H9 (cell line): ENCODE measurements around the gene KCTD2. TPM values are rescaled to one million over a fixed set of nuclear protein-coding genes. Genes with fewer than 3 reads are reported as not detected.

ENCODE experiments used
- DNase-seq: peaks from one replicate; pipeline ENCODE4 v3.0.0-alpha.2; 2017
- H2AFZ ChIP-seq: one replicate; pipeline ENCODE4 v1.6.1; 2013; ENCODE audit warnings: mild to moderate bottlenecking, low read length, control low read depth, moderate library complexity
- H2AK5ac ChIP-seq: 2 replicates; pipeline ENCODE4 v1.6.1; 2013; ENCODE audit warnings: low read length, control low read depth, mixed read lengths; ENCODE audit not compliant: insufficient read length
- H2BK120ac ChIP-seq: one replicate; pipeline ENCODE4 v1.6.1; 2013; ENCODE audit warnings: low read depth, mild to moderate bottlenecking, low read length, control low read depth, inconsistent platforms; ENCODE audit not compliant: poor library complexity, severe bottlenecking
- H2BK12ac ChIP-seq: 2 replicates; pipeline ENCODE4 v1.6.1; 2013; ENCODE audit warnings: low read length, control low read depth, mixed read lengths, low read depth; ENCODE audit not compliant: insufficient read length
- H2BK15ac ChIP-seq: 2 replicates; pipeline ENCODE4 v1.6.1; 2013; ENCODE audit warnings: low read depth, low read length, control low read depth
- H2BK20ac ChIP-seq: one replicate; pipeline ENCODE4 v1.6.1; 2013; ENCODE audit warnings: low read depth, mild to moderate bottlenecking, low read length, control low read depth, inconsistent platforms; ENCODE audit not compliant: poor library complexity, severe bottlenecking
- H2BK5ac ChIP-seq: 2 replicates; pipeline ENCODE4 v1.6.1; 2013; ENCODE audit warnings: low read length, control low read depth, mixed read lengths; ENCODE audit not compliant: insufficient read length
- H3K14ac ChIP-seq: 2 replicates; pipeline ENCODE4 v1.6.1; 2013; ENCODE audit warnings: low read length, control low read depth; ENCODE audit not compliant: insufficient read depth
- H3K18ac ChIP-seq: 2 replicates; pipeline ENCODE4 v1.6.1; 2013; ENCODE audit warnings: low read depth, mild to moderate bottlenecking, mixed read lengths, low read length, control low read depth; ENCODE audit not compliant: insufficient read length
- H3K23ac ChIP-seq: 2 replicates; pipeline ENCODE4 v1.6.1; 2013; ENCODE audit warnings: low read length, control low read depth, mixed read lengths, low read depth; ENCODE audit not compliant: insufficient read length
- H3K23me2 ChIP-seq: 2 replicates; pipeline ENCODE4 v1.6.1; 2013; ENCODE audit warnings: low read depth, mild to moderate bottlenecking, mixed read lengths, low read length, control low read depth; ENCODE audit not compliant: insufficient read length, poor library complexity, severe bottlenecking
- H3K27ac ChIP-seq: 2 replicates; pipeline ENCODE4 v1.5.1; 2013; ENCODE audit warnings: low read length, control low read depth, mixed read lengths, low read depth; ENCODE audit not compliant: insufficient read length
- H3K27me3 ChIP-seq: 2 replicates; pipeline ENCODE4 v1.6.1; 2013; ENCODE audit warnings: low read length, control low read depth, inconsistent platforms; ENCODE audit not compliant: insufficient read depth
- H3K4ac ChIP-seq: 2 replicates; pipeline ENCODE4 v1.6.1; 2013; ENCODE audit warnings: low read depth, mild to moderate bottlenecking, control low read depth, inconsistent platforms, low read length, moderate library complexity
- H3K4me1 ChIP-seq: 2 replicates; pipeline ENCODE4 v1.6.1; 2013; ENCODE audit warnings: low read length, control low read depth, inconsistent platforms; ENCODE audit not compliant: insufficient read depth
- H3K4me2 ChIP-seq: 2 replicates; pipeline ENCODE4 v1.6.1; 2013; ENCODE audit warnings: low read length, control low read depth, mixed read lengths; ENCODE audit not compliant: insufficient read length, insufficient read depth
- H3K56ac ChIP-seq: 2 replicates; pipeline ENCODE4 v1.6.1; 2013; ENCODE audit warnings: low read depth, mild to moderate bottlenecking, mixed read lengths, low read length, control low read depth; ENCODE audit not compliant: insufficient read length
- H3K79me1 ChIP-seq: 2 replicates; pipeline ENCODE4 v1.6.1; 2013; ENCODE audit warnings: low read depth, mild to moderate bottlenecking, moderate library complexity, low read length, control low read depth, inconsistent platforms; ENCODE audit not compliant: insufficient read depth, poor library complexity, severe bottlenecking
- H3K79me2 ChIP-seq: 2 replicates; pipeline ENCODE4 v1.6.1; 2013; ENCODE audit warnings: low read length, control low read depth, inconsistent platforms; ENCODE audit not compliant: insufficient read depth
- H3K9ac ChIP-seq: 2 replicates; pipeline ENCODE4 v1.6.1; 2013; ENCODE audit warnings: low read length, control low read depth, mixed read lengths; ENCODE audit not compliant: insufficient read length; ENCODE audit errors: extremely low read depth
- H3K9me3 ChIP-seq: one replicate; pipeline ENCODE4 v1.6.1; 2013; ENCODE audit warnings: low read depth, low read length, inconsistent platforms; ENCODE audit not compliant: control insufficient read depth
- H3T11ph ChIP-seq: one replicate; pipeline ENCODE4 v1.6.1; 2013; ENCODE audit warnings: mild to moderate bottlenecking, low read length, control low read depth, inconsistent platforms
- H4K20me1 ChIP-seq: one replicate; pipeline ENCODE4 v1.6.1; 2013; ENCODE audit not compliant: control insufficient read depth, insufficient read length, insufficient read depth
- H4K5ac ChIP-seq: 2 replicates; pipeline ENCODE4 v1.6.1; 2013; ENCODE audit warnings: low read depth, mild to moderate bottlenecking, mixed read lengths, low read length, control low read depth; ENCODE audit not compliant: insufficient read length
- H4K8ac ChIP-seq: replicated peaks from 2 replicates; pipeline ENCODE4 v1.6.1; 2013; ENCODE audit warnings: low read length, control low read depth, mixed read lengths, low read depth; ENCODE audit not compliant: insufficient read length
- H4K91ac ChIP-seq: 2 replicates; pipeline ENCODE4 v1.6.1; 2013; ENCODE audit warnings: low read depth, mild to moderate bottlenecking, moderate library complexity, mixed read lengths, low read length, control low read depth; ENCODE audit not compliant: insufficient read length
- H3K27ac Mint-ChIP-seq, 3 experiments: 2 replicates in 2 of 3; 3 replicates in 1 of 3; pipeline ENCODE4 v1.8.0; 2020 to 2021; ENCODE audit warnings: mixed read lengths in 3 of 3, mild to moderate bottlenecking in 1 of 3, moderate library complexity in 1 of 3
- H3K27me3 Mint-ChIP-seq: 2 replicates; pipeline ENCODE4 v1.8.0; 2021; ENCODE audit warnings: low read depth, mild to moderate bottlenecking, moderate library complexity, mixed read lengths
- H3K36me3 Mint-ChIP-seq, 3 experiments: 2 replicates in 2 of 3; 3 replicates in 1 of 3; pipeline ENCODE4 v1.8.0; 2020 to 2021; ENCODE audit warnings: low read depth in 3 of 3, mixed read lengths in 3 of 3; ENCODE audit not compliant: insufficient read depth in 1 of 3
- H3K4me1 Mint-ChIP-seq, 2 experiments: 2 replicates each; pipeline ENCODE4 v1.8.0; 2020; ENCODE audit warnings: mixed read lengths in 2 of 2
- H3K4me3 Mint-ChIP-seq, 2 experiments: 2 replicates in 1 of 2; 3 replicates in 1 of 2; pipeline ENCODE4 v1.8.0; 2020 to 2021; ENCODE audit warnings: mild to moderate bottlenecking in 2 of 2, mixed read lengths in 2 of 2, moderate library complexity in 1 of 2
- H3K9me3 Mint-ChIP-seq, 2 experiments: 2 replicates in 1 of 2; 3 replicates in 1 of 2; pipeline ENCODE4 v1.8.0; 2020; ENCODE audit warnings: mild to moderate bottlenecking in 2 of 2, mixed read lengths in 2 of 2, moderate library complexity in 1 of 2
- CTCF ChIP-seq: fragments of 200-600 bp; sonication (generic); conservative IDR thresholded peaks from 3 replicates; pipeline ENCODE4 v1.8.0; 2021; ENCODE audit warnings: antibody characterized with exemption, mild to moderate bottlenecking
- WGBS: extraction: QIAGEN DNeasy Blood & Tissue Kit; methylation state at CpG from one replicate; pipeline ENCODE4 v1.1.7; 2013; ENCODE audit warnings: missing lambda C conversion rate, low lambda C conversion rate, mixed read lengths; ENCODE audit not compliant: insufficient read length; ENCODE audit errors: extremely low coverage; 5-methylcytosine and 5-hydroxymethylcytosine counted together
- total RNA-seq: library from RNA; stranded (reverse); gene quantifications from 2 replicates; pipeline ENCODE4 v1.2.1, GENCODE V29; 2021

Gene KCTD2
- total RNA-seq, 1 experiment from 2014 or later: 40.1 TPM

DNA sequence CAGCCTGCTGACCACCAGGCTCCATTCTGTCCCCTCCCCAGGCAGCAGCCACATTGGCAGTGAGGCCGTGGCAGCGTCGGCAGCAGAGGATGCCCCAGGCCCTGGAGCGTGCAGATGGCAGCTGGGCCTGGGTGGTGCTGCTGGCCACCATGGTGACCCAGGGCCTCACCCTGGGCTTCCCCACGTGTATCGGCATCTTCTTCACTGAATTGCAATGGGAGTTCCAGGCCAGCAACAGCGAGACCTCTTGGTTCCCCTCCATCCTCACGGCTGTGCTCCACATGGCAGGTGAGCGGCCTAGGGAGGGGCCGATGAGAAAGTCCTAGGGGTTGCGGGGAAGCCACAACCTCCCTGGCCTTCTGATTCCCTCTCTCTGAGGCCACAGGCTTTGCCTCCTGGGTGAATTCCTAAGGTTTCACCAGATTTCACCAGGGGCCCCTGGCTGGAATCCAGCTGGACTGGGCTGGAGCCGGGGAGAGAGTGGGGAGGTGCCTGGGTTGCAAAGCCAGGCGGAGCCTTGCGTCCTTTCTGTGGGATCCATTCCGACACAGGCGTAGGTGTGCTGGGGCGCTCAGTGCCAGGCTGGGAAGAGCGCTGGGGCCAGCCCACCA, 46.6 kb downstream of the KCTD2 start:
- Histone ChIP-seq H3K14ac (no peak overlapping the region), H3K56ac (no peak overlapping the region), H4K91ac (no peak overlapping the region), H2AFZ (no peak overlapping the region), H2AK5ac (no peak overlapping the region), H3K9me3 (no peaks in the 10 kb centered on the region), H3K79me2 (no peaks in the 10 kb centered on the region; the same call in 1 of the 2 replicates), H2BK12ac (no peak overlapping the region), H3K4ac (no peak overlapping the region), H3K27ac (no peak overlapping the region), H3K4me1 (peaks cover 5% of the 10 kb centered on the region; the same call in 1 of the 2 replicates), H2BK20ac (no peak overlapping the region), H3T11ph (no peak overlapping the region), H3K79me1 (no peaks in the 10 kb centered on the region), H3K27me3 (no peaks in the 10 kb centered on the region), H2BK15ac (no peak overlapping the region), H2BK5ac (no peak overlapping the region), H4K20me1 (no peaks in the 10 kb centered on the region), H3K23ac (no peak overlapping the region), H4K8ac (no peak overlapping the region), H3K18ac (no peak overlapping the region), H4K5ac (no peak overlapping the region), H3K23me2 (no peaks in the 10 kb centered on the region), H3K4me2 (no peak overlapping the region), H2BK120ac (no peak overlapping the region), H3K9ac (no peak overlapping the region)
- TF ChIP-seq CTCF: no peak
- no peaks in the 10 kb centered on the region for H3K27me3 Mint-ChIP-seq
- no peak for DNase-seq
- H3K4me1 Mint-ChIP-seq: peaks cover 34 to 39% of the 10 kb centered on the region in 2 experiments
- H3K36me3 Mint-ChIP-seq: peaks cover 2 to 22% (median 20%) of the 10 kb centered on the region in 3 experiments
- peak overlapping the region in 1 of 3 experiments; percentile 79; a peak in 2 of 7 replicates for H3K27ac Mint-ChIP-seq
- H3K9me3 Mint-ChIP-seq: no peaks in the 10 kb centered on the region
- no CpG with 5 or more reads among the region's 18 CpGs for WGBS
- no peak overlapping the region for H3K4me3 Mint-ChIP-seq
